HEK293 (cell line): Measurements from ENCODE around the gene GATA1.

ENCODE experiments used
- GLIS2 ChIP-seq: fragments of 450-650 bp; formaldehyde crosslinking; IDR thresholded peaks from 2 replicates; pipeline ENCODE4 v1.5.1; 2016; ENCODE audit warnings: missing biosample characterization, missing genetic modification characterization
- SCRT2 ChIP-seq: fragments of 450-650 bp; formaldehyde crosslinking; IDR thresholded peaks from 2 replicates; pipeline ENCODE4 v1.5.1; 2016; ENCODE audit warnings: missing biosample characterization, missing genetic modification characterization
- SETDB1 ChIP-seq: IDR thresholded peaks from one replicate; pipeline ENCODE4 v1.6.1; 2017; ENCODE audit warnings: mild to moderate bottlenecking, low read length, moderate library complexity, mixed read lengths; ENCODE audit not compliant: insufficient read length
- WT1 ChIP-seq: fragments of 450-650 bp; formaldehyde crosslinking; IDR thresholded peaks from 2 replicates; pipeline ENCODE4 v1.5.1; 2016; ENCODE audit warnings: missing biosample characterization, missing genetic modification characterization
- ZFP69B ChIP-seq: fragments of 450-650 bp; formaldehyde crosslinking; IDR thresholded peaks from 2 replicates; pipeline ENCODE4 v1.5.1; 2016; ENCODE audit warnings: missing biosample characterization, missing genetic modification characterization
- ZNF133 ChIP-seq: fragments of 450-650 bp; formaldehyde crosslinking; IDR thresholded peaks from 2 replicates; pipeline ENCODE4 v1.5.1; 2016; ENCODE audit warnings: missing biosample characterization, missing genetic modification characterization
- ZNF664 ChIP-seq: fragments of 450-650 bp; formaldehyde crosslinking; IDR thresholded peaks from 2 replicates; pipeline ENCODE4 v1.5.1; 2016; ENCODE audit warnings: missing biosample characterization, missing genetic modification characterization
- ZNF701 ChIP-seq: fragments of 450-650 bp; formaldehyde crosslinking; IDR thresholded peaks from 2 replicates; pipeline ENCODE4 v1.5.1; 2016; ENCODE audit warnings: missing biosample characterization, missing genetic modification characterization
- ZSCAN23 ChIP-seq: fragments of 450-650 bp; formaldehyde crosslinking; IDR thresholded peaks from 2 replicates; pipeline ENCODE4 v1.5.1; 2016; ENCODE audit warnings: missing biosample characterization, missing genetic modification characterization
- TF ChIP-seq, protein P1 (sequence below): fragments of 450-650 bp; formaldehyde crosslinking; IDR thresholded peaks from 2 replicates; pipeline ENCODE4 v1.5.1; 2016; ENCODE audit warnings: missing biosample characterization, missing genetic modification characterization
- TF ChIP-seq, protein P2 (sequence below): fragments of 450-650 bp; formaldehyde crosslinking; IDR thresholded peaks from 2 replicates; pipeline ENCODE4 v1.5.0; 2017; ENCODE audit warnings: missing biosample characterization, missing genetic modification characterization, borderline replicate concordance
- TF ChIP-seq, protein P3 (sequence below): fragments of 450-650 bp; formaldehyde crosslinking; optimal IDR thresholded peaks from 2 replicates; pipeline ENCODE3; 2016; ENCODE audit warnings: missing biosample characterization, mild to moderate bottlenecking, missing genetic modification characterization

DNA sequence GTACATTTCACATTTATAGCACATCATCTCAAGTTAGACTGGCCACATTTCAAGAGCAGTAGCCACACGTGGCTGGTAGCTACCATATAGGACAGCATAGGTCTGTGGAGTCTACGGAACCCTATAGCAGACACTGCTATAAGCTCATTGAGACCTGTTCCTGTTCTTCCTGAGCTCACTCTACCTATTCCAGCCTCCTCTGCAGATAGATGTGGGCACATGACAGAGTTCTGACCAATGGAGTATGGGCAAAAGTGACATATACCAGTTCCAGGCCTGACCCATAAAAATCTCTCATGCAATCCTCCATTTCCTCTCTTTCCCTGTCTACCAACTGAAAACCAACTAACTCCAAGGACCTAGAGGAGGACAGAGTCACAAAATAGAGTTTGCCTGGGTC is 11.9 kb downstream of the GATA1 start:
- TF ChIP-seq, protein P1, sequence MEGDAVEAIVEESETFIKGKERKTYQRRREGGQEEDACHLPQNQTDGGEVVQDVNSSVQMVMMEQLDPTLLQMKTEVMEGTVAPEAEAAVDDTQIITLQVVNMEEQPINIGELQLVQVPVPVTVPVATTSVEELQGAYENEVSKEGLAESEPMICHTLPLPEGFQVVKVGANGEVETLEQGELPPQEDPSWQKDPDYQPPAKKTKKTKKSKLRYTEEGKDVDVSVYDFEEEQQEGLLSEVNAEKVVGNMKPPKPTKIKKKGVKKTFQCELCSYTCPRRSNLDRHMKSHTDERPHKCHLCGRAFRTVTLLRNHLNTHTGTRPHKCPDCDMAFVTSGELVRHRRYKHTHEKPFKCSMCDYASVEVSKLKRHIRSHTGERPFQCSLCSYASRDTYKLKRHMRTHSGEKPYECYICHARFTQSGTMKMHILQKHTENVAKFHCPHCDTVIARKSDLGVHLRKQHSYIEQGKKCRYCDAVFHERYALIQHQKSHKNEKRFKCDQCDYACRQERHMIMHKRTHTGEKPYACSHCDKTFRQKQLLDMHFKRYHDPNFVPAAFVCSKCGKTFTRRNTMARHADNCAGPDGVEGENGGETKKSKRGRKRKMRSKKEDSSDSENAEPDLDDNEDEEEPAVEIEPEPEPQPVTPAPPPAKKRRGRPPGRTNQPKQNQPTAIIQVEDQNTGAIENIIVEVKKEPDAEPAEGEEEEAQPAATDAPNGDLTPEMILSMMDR (tag by site-specific recombination), result no peak
- TF ChIP-seq ZSCAN23 (tag by site-specific recombination), result no peak
- TF ChIP-seq, protein P2, sequence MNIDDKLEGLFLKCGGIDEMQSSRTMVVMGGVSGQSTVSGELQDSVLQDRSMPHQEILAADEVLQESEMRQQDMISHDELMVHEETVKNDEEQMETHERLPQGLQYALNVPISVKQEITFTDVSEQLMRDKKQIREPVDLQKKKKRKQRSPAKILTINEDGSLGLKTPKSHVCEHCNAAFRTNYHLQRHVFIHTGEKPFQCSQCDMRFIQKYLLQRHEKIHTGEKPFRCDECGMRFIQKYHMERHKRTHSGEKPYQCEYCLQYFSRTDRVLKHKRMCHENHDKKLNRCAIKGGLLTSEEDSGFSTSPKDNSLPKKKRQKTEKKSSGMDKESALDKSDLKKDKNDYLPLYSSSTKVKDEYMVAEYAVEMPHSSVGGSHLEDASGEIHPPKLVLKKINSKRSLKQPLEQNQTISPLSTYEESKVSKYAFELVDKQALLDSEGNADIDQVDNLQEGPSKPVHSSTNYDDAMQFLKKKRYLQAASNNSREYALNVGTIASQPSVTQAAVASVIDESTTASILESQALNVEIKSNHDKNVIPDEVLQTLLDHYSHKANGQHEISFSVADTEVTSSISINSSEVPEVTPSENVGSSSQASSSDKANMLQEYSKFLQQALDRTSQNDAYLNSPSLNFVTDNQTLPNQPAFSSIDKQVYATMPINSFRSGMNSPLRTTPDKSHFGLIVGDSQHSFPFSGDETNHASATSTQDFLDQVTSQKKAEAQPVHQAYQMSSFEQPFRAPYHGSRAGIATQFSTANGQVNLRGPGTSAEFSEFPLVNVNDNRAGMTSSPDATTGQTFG (tag by site-specific recombination), result no peak
- no peak for TF ChIP-seq ZNF664 (tag by site-specific recombination)
- no peak for TF ChIP-seq SETDB1
- TF ChIP-seq WT1 (tag by site-specific recombination), result no peak
- no peak for TF ChIP-seq ZNF701 (tag by site-specific recombination)
- TF ChIP-seq ZNF133, result no peak
- TF ChIP-seq, protein P3, sequence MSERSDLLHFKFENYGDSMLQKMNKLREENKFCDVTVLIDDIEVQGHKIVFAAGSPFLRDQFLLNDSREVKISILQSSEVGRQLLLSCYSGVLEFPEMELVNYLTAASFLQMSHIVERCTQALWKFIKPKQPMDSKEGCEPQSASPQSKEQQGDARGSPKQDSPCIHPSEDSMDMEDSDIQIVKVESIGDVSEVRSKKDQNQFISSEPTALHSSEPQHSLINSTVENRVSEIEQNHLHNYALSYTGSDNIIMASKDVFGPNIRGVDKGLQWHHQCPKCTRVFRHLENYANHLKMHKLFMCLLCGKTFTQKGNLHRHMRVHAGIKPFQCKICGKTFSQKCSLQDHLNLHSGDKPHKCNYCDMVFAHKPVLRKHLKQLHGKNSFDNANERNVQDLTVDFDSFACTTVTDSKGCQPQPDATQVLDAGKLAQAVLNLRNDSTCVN, result no peak
- no peak for TF ChIP-seq ZFP69B (tag by site-specific recombination)
- TF ChIP-seq GLIS2 (tag by site-specific recombination), result no peak
- no peak for TF ChIP-seq SCRT2 (tag by site-specific recombination)
